T47D (cell line): ENCODE data around the gene DMD.

ENCODE experiments used
- DNase-seq, 2 experiments: peaks; one replicate each; pipeline versions ENCODE4 v3.0.0 to v3.0.0-alpha.2; 2011 to 2012; ENCODE audit warnings: low read depth in 1 of 2, low spot score in 1 of 2
- JUND ChIP-seq: IDR thresholded peaks from 2 replicates; pipeline ENCODE4 v1.6.1; 2012; ENCODE audit warnings: low read depth
- in situ Hi-C: cut with HindIII; loops from 2 replicates; pipeline ENCODE4 v1.10.0; 2016; ENCODE audit warnings: low sequenced_read_pairs, low pct_unique_long_range_greater_than_20kb

The DMD gene

DNA sequence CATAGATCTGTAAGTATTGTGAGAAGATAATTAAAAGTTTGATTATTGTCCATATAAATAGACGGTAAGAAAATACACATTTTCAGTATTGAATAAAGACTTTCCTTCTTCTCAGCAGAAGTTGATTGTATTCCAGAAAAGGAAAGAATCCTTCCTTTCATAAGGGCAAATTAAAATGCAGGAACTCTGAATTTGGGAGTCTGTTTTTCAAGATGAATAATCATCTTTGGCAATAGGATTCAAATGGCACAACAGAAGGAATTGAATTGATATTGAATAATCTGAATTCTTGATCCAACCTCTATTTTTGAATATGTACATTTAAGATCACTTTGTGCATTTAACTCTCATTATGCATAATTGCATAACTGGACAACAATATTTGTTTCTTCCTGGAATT, 149.3 kb downstream of the DMD start:
- in situ Hi-C loops: no loop called here
- no peak for DNase-seq
- no peak for TF ChIP-seq JUND

DNA sequence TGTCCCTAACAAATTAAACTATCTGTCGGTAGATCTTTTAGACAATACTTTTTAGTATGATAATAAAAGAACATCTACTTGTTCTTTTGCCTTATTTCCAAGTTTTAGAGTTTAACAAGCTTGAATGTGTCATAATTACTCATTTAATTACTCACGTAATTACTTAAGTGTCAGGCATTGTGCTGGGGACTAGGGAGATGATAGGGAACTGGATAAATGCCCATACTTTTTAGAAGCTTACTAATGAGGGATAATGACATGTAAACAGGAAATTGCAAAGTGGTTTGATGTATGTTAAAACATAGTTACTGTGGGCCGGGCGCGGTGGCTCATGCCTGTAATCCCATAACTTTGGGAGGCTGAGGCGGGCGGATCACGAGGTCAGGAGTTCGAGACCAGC, 158.3 kb downstream of the DMD start:
- TF ChIP-seq JUND: no peak
- in situ Hi-C loops: no loop called here
- no peak for DNase-seq

DNA sequence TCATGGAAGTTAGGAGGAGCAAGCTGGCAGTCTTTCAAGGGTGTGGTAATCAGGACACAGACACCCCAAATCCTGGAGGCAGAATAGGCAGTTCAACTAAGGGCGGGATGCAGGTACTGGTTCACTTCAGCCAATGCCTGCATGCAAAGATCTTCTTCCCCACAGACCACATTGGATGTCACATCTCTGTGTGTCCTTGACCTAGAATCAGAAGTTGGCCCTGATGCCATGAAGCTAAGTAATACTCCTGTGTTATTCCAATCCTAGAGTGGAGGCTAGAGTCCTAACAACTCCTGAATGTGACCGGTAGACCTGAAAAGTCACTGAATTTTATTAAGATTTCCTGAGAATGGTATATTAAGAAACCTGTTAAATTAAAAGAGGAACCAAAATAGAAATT, 165.5 kb downstream of the DMD start:
- no peak for TF ChIP-seq JUND
- DNase-seq: no peak
- in situ Hi-C loops: no loop called here

DNA sequence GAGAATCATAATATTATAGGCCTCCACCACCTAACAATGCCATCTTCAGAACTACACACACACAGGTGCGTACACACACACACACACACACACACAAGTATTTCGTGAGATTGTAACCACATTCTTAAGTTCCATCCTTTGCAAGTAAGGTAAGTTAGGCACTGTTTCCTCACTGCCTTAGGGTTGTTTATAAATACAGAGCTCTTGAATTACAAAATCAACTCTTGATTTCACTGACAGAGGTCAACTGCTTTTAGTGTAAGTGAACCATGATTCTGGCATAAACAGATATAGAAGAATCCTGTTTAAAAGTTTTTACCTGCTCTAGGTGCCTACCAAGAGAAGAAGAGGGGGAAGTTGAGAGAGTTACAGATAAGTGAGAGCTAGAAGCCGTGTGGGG, 166.1 kb downstream of the DMD start:
- in situ Hi-C loops: no loop called here
- no peak for DNase-seq
- no peak for TF ChIP-seq JUND

DNA sequence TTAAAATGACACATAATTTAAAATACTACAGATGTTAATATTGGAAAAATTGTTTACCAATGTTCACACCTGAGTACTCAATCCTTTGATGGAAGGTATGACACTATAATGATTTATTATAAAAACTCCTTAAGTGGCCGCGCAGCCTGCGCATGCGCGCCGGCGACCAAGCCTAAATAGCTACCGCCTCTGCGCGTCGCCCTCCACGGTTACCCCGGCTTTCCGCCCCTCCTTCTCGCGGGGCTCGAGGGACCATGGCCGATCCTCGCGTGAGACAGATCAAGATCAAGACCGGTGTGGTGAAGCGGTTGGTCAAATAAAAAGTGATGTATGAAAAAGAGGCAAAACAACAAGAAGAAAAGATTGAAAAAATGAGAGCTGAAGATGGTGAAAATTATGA, 170.2 kb downstream of the DMD start:
- in situ Hi-C loops: no loop called here
- no peak for TF ChIP-seq JUND
- DNase-seq: no peak

DNA sequence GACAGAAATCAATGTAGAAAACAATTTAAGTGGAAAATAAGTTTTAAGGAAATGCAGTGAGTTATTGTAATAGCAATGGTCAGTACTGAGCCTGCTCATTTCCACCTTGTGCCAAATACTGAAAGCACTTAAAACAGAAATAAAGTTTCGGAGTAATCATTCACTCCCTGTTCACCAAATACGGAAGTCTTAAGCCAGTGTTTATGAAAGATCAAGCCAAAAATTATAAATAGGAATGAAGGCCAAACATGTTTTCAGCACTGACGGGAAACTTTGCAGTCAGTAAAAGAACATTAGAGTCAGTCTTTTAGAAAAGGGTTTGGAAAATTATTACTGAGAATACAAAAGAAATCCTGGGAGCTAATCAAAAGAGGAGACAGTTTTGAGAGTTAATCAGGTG, 178.6 kb downstream of the DMD start:
- no peak for TF ChIP-seq JUND
- in situ Hi-C loops: no loop called here
- DNase-seq: no peak

DNA sequence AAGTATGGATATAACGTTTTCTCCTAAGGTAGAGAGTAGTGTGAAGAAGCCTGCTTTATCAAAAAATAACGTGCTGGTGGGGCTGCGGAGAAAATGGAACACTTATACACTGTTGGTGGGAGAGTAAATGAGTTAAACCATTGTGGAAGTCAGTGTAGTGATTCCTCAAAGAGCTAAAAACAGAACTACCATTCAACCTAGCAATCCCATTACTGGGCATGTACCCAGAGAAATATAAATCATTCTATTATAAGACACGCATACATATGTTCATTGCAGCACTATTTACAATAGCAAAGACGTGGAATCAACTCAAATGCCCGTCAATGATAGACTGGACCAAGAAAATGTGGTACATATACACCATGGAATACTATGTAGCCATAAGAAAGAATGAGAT, 196.4 kb downstream of the DMD start:
- TF ChIP-seq JUND: no peak
- no peak for DNase-seq
- in situ Hi-C loops: no loop called here

DNA sequence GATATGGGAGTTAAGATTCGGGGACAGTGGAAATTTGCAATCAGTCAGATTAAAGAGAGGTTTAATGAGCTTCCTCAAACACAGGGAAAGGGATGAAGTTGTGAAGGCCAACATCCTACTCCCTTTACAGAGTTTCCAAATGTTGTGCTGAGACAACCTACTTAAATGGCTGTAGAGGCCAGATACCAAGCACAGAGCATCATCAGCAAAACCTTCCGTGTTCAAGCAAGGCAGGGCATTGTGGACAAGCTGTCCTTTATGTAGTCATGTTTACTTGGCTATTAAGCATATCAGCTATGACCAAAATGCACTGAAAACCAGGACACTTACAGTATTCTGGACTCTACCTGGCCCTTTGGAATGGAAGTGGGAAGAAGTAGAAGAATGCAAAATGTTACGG, 197.3 kb downstream of the DMD start:
- TF ChIP-seq JUND: no peak
- DNase-seq: no peak
- in situ Hi-C loops: no loop called here

DNA sequence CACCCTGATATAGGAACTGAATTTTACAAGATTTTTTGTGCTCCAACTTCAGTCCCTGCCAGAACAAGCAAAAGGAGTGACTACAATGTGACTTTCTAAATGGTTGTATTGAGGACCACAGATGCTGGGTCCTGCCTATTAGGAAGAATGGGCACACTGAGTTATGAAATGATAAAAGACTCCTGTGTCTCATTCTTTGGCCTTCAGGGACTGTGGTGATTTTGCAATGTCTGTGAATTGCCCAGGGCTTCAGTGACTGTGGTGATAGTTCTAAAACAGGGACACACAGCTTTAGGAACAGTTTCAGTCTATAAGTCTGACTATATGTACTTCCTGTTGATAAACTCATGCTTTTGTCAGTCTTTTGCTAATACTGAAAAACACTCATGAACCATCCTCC, 210.2 kb downstream of the DMD start:
- in situ Hi-C loops: no loop called here
- no peak for TF ChIP-seq JUND

DNA sequence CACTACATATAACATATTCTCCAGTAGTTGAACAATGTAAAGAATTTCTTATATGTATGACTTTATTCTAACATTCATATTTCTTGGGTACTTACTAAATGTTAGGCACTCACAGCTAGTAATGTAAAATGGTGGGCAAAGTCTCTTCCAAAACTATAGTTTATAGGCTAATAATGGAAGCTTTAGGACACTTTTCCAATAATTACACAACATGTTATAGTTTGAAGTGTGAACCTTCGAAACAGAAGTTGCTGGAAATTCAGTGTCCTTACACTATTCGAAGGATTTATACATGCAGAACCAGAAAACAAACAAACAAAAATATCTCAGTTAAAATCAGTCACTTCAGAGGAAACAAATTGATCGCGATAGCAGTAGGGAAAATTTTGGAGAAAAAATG, 212.6 kb downstream of the DMD start:
- in situ Hi-C loops: no loop called here
- DNase-seq: no peak
- no peak for TF ChIP-seq JUND

More for the DNA sequence above, 210.2 kb downstream of the DMD start:
- no peak for DNase-seq

DNA sequence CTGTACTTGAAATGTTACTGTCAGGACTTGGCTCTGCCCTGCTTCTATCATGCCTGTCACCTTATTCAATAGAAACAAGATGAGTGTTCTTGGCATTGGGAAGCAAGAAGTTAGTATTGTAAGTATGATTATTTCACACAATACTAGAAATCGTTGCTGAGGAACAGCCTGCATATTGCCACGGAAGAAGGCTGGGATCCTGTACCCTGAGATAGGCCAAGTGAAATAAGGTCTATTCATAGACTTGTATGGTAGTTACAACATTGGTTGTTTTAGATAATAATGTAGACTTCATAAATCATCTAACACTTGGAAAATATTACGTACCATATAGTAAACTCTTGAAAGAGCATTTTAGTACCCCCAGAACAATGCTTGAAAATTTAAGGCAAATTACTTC, 215.9 kb downstream of the DMD start:
- in situ Hi-C loops: no loop called here
- no peak for TF ChIP-seq JUND
- DNase-seq: no peak

DNA sequence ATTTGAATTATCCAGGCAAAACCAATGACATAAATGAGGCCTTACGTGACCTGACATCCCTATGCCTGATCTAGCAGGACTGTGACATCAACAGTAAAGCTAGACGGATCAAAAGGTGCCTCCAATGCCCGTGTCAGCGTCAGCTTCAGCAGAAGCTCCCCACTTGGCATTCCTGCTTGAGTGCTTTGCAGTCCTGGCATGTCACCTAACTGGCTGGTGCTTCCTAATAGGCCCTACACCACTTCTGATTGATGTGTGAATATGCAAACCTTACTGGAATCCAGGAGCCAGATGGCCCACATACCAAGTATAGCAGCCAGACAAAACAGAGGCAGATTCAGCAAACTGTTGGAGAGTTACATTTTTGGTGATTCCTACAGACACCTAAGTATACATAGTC, 224.2 kb downstream of the DMD start:
- in situ Hi-C loops: no loop called here
- DNase-seq: peak in 1 of 2 experiments; percentile 46
- no peak for TF ChIP-seq JUND

DNA sequence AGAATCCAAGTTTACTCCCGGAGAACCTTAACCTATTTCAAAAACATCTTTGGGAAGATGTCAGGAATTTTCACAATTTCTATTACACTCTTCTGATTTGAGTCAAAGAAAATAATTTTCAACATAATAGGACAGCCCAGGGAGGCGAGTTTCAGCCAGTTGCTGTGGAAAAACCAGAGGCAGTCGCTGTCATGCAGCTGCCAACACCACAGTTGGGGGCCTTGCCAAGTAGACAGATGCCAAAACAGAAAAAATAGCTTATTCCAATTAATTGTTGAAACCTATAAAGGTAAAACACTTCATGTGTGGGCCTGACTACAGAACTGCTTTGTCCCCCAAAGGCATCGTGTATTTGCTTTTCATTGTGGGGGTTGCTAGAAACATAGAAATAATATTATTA, 225.8 kb downstream of the DMD start:
- DNase-seq: no peak
- TF ChIP-seq JUND: no peak
- in situ Hi-C loops: no loop called here

DNA sequence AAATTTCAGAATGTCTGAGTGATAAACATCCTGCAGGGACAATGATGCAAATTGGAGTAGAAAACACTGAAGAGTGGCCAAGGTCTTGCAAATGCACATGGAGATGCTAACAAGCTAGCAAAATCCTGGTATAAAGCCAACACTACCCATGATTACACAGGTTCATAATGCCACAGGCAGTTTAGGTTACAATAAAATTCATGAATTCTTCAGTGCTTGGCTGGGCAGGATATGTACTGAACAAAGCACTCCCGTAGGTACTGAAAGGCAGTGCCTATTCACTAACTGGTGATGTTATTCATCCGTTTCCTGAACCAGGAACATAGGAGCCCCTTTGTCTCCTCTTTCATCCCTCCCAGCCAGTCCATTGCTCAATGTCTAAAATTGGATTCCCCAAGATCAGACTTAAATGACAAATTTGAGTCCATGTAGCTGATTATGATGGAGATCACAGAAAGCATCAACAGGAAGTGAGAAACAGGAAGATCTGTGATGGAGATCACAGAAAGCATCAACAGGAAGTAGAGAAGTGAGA, 244.5 kb downstream of the DMD start:
- no peak for DNase-seq
- in situ Hi-C loops: no loop called here
- TF ChIP-seq JUND: no peak
